HEK293 (cell line): ENCODE results near the gene SENP5.

Source experiments
- SALL2 ChIP-seq: fragments of 450-650 bp; formaldehyde crosslinking; IDR thresholded peaks from 2 replicates; pipeline ENCODE4 v1.5.0; 2017; ENCODE audit warnings: missing biosample characterization, mild to moderate bottlenecking, missing genetic modification characterization, borderline replicate concordance
- ZFP37 ChIP-seq: fragments of 450-650 bp; formaldehyde crosslinking; IDR thresholded peaks from 2 replicates; pipeline ENCODE4 v1.5.1; 2016; ENCODE audit warnings: missing biosample characterization, missing genetic modification characterization
- ZNF274 ChIP-seq, 2 experiments: fragments of 200-500 bp in 1 of 2; fragments of 450-650 bp in 1 of 2; sonication (Bioruptor generic) in 1 of 2; formaldehyde crosslinking in 1 of 2; IDR thresholded peaks; 2 replicates each; pipeline versions ENCODE4 v1.5.1 to v1.6.1; 2014 to 2016; ENCODE audit warnings: borderline replicate concordance in 1 of 2, inconsistent platforms in 1 of 2, low read length in 1 of 2, missing biosample characterization in 1 of 2, missing genetic modification characterization in 1 of 2
- ZNF654 ChIP-seq: fragments of 450-650 bp; formaldehyde crosslinking; IDR thresholded peaks from 2 replicates; pipeline ENCODE4 v1.5.1; 2016; ENCODE audit warnings: low read depth, missing biosample characterization, missing genetic modification characterization
- TF ChIP-seq, protein P1 (sequence below): fragments of 450-650 bp; formaldehyde crosslinking; IDR thresholded peaks from 2 replicates; pipeline ENCODE4 v1.5.1; 2016; ENCODE audit warnings: missing biosample characterization, missing genetic modification characterization
- TF ChIP-seq, protein P2 (sequence below): fragments of 450-650 bp; formaldehyde crosslinking; IDR thresholded peaks from 2 replicates; pipeline ENCODE4 v1.5.1; 2016; ENCODE audit warnings: missing biosample characterization, missing genetic modification characterization, low read depth
- TF ChIP-seq, protein P3 (sequence below): fragments of 450-650 bp; formaldehyde crosslinking; IDR thresholded peaks from 2 replicates; pipeline ENCODE4 v1.5.1; 2016; ENCODE audit warnings: missing biosample characterization, missing genetic modification characterization

DNA sequence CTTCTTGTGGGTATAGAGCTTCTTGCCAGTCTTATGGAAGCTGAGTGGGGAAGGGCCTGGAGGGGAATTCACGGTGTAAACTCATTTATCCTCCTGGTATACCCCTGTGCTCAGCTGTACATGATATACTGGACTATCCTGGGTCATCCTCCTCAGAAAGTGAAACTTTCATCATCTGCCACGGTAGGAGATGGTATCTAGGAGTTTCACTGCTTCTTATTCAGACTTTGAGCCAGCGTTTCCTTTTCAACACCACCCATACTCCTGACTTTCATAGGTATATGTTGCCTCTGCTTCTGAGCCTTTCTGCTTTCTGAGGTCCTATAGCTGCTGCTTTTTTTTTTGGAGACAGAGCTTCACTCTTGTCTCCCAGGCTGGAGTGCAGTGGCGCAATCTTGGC lies 15.6 kb downstream of the SENP5 start:
- TF ChIP-seq, protein P1, sequence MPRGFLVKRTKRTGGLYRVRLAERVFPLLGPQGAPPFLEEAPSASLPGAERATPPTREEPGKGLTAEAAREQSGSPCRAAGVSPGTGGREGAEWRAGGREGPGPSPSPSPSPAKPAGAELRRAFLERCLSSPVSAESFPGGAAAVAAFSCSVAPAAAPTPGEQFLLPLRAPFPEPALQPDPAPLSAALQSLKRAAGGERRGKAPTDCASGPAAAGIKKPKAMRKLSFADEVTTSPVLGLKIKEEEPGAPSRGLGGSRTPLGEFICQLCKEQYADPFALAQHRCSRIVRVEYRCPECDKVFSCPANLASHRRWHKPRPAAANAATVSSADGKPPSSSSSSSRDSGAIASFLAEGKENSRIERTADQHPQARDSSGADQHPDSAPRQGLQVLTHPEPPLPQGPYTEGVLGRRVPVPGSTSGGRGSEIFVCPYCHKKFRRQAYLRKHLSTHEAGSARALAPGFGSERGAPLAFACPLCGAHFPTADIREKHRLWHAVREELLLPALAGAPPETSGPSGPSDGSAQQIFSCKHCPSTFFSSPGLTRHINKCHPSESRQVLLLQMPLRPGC (tag by site-specific recombination), result no peak
- TF ChIP-seq, protein P2, sequence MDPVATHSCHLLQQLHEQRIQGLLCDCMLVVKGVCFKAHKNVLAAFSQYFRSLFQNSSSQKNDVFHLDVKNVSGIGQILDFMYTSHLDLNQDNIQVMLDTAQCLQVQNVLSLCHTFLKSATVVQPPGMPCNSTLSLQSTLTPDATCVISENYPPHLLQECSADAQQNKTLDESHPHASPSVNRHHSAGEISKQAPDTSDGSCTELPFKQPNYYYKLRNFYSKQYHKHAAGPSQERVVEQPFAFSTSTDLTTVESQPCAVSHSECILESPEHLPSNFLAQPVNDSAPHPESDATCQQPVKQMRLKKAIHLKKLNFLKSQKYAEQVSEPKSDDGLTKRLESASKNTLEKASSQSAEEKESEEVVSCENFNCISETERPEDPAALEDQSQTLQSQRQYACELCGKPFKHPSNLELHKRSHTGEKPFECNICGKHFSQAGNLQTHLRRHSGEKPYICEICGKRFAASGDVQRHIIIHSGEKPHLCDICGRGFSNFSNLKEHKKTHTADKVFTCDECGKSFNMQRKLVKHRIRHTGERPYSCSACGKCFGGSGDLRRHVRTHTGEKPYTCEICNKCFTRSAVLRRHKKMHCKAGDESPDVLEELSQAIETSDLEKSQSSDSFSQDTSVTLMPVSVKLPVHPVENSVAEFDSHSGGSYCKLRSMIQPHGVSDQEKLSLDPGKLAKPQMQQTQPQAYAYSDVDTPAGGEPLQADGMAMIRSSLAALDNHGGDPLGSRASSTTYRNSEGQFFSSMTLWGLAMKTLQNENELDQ (tag by site-specific recombination), result no peak
- no peak for TF ChIP-seq ZNF654 (tag by site-specific recombination)
- no peak for TF ChIP-seq ZFP37
- TF ChIP-seq, protein P3, sequence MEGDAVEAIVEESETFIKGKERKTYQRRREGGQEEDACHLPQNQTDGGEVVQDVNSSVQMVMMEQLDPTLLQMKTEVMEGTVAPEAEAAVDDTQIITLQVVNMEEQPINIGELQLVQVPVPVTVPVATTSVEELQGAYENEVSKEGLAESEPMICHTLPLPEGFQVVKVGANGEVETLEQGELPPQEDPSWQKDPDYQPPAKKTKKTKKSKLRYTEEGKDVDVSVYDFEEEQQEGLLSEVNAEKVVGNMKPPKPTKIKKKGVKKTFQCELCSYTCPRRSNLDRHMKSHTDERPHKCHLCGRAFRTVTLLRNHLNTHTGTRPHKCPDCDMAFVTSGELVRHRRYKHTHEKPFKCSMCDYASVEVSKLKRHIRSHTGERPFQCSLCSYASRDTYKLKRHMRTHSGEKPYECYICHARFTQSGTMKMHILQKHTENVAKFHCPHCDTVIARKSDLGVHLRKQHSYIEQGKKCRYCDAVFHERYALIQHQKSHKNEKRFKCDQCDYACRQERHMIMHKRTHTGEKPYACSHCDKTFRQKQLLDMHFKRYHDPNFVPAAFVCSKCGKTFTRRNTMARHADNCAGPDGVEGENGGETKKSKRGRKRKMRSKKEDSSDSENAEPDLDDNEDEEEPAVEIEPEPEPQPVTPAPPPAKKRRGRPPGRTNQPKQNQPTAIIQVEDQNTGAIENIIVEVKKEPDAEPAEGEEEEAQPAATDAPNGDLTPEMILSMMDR, result no peak
- TF ChIP-seq SALL2 (tag by site-specific recombination), result no peak
- TF ChIP-seq ZNF274 (IDR thresholded peaks at IDR 0.05; ENCODE audit: low read length), result no peak
- TF ChIP-seq ZNF274 (tag by site-specific recombination; IDR thresholded peaks at IDR 0.05; ENCODE audit: borderline replicate concordance), result no peak
